NCI-H2227 (cell line): Measurements from ENCODE around the gene ACAD11.

Source experiments
- DNase-seq: peaks from one replicate; lab custom pipeline; 2025; ENCODE audit not compliant: unreplicated experiment; lab: John Stamatoyannopoulos, UW

The ACAD11 gene

GRCh38 chr3:132555306-132556035, 104.1 kb downstream of the ACAD11 start:
- DNase-seq: no peak

GRCh38 chr3:132554437-132554836, 105.2 kb downstream of the ACAD11 start:
- DNase-seq: no peak

GRCh38 chr3:132553826-132554225, 105.8 kb downstream of the ACAD11 start:
- DNase-seq: no peak

- DNase-seq: no peak
Observed at GRCh38 chr3:132550579-132551305, 108.9 kb downstream of the ACAD11 start.

GRCh38 chr3:132549890-132550578, 109.6 kb downstream of the ACAD11 start:
- no peak for DNase-seq

GRCh38 chr3:132549169-132549568, 110.4 kb downstream of the ACAD11 start:
- DNase-seq: no peak

GRCh38 chr3:132545471-132545870, 114.1 kb downstream of the ACAD11 start:
- no peak for DNase-seq

- no peak for DNase-seq
Observed at GRCh38 chr3:132544130-132544529, 115.5 kb downstream of the ACAD11 start.

- DNase-seq: no peak
Observed at GRCh38 chr3:132543011-132543739, 116.4 kb downstream of the ACAD11 start.

GRCh38 chr3:132542577-132542976, 117.0 kb downstream of the ACAD11 start:
- no peak for DNase-seq

- DNase-seq: no peak
Observed at GRCh38 chr3:132539681-132540080, 119.9 kb downstream of the ACAD11 start.

GRCh38 chr3:132538072-132538471, 121.5 kb downstream of the ACAD11 start:
- DNase-seq: no peak

- DNase-seq: no peak
Observed at GRCh38 chr3:132537297-132537696, 122.3 kb downstream of the ACAD11 start.

GRCh38 chr3:132536442-132537153, 123.0 kb downstream of the ACAD11 start:
- no peak for DNase-seq

GRCh38 chr3:132535575-132536441, 123.8 kb downstream of the ACAD11 start:
- DNase-seq: peak; percentile 60

GRCh38 chr3:132530624-132531023, 129.0 kb downstream of the ACAD11 start:
- DNase-seq: no peak

GRCh38 chr3:132522353-132522752, 137.3 kb downstream of the ACAD11 start:
- no peak for DNase-seq

- DNase-seq: no peak
Observed at GRCh38 chr3:132521901-132522300, 137.7 kb downstream of the ACAD11 start.

- DNase-seq: no peak
Observed at GRCh38 chr3:132519914-132520313, 139.7 kb downstream of the ACAD11 start.

- no peak for DNase-seq
Observed at GRCh38 chr3:132517311-132517710, 142.3 kb downstream of the ACAD11 start.
